Measurements from ENCODE around the gene GATC.
"Not testable (repeated sequence)": the region's sequence is repeated elsewhere in the genome, so short reads cannot be mapped to it uniquely, and the experiment has no call there.

The GATC gene

GRCh38 chr12:120437735-120438494 lies 8.3 kb upstream of the GATC start, which contains the start of gene COX6A1:
Gene COX6A1, plus strand, starts transcription at chr12:120438113. Its CDS starts 14 bp downstream, at chr12:120438127.
- DNase-seq = peak; percentile 97 to 98

GRCh38 chr12:120438495-120439198 lies 7.6 kb upstream of the GATC start:
- no peak for DNase-seq

- DNase-seq = peak; percentile 37 to 61
Observed at GRCh38 chr12:120439646-120440247, 6.5 kb upstream of the GATC start.

GRCh38 chr12:120444676-120445075 lies 1.6 kb upstream of the GATC start:
- no peak for DNase-seq

GRCh38 chr12:120446844-120447178 lies 567 bp downstream of the GATC start:
- DNase-seq = not testable (repeated sequence)

GRCh38 chr12:120447992-120448391 lies 1.7 kb downstream of the GATC start:
- DNase-seq = no peak

GRCh38 chr12:120452524-120452923 lies 6.3 kb downstream of the GATC start:
- not testable (repeated sequence) for DNase-seq

GRCh38 chr12:120453060-120453750 lies 7.0 kb downstream of the GATC start:
- DNase-seq = no peak

GRCh38 chr12:120453977-120454376 lies 7.7 kb downstream of the GATC start:
- peak in 1 of 2 donors; percentile 46 for DNase-seq

- DNase-seq = no peak
Observed at GRCh38 chr12:120455302-120455701, 9.1 kb downstream of the GATC start.

GRCh38 chr12:120457133-120457532 lies 10.9 kb downstream of the GATC start:
- DNase-seq = no peak

- DNase-seq = no peak
Observed at GRCh38 chr12:120460157-120460556, 13.9 kb downstream of the GATC start.

- DNase-seq = no peak
Observed at GRCh38 chr12:120462099-120462640, 15.9 kb downstream of the GATC start.

GRCh38 chr12:120463712-120464111 lies 17.5 kb downstream of the GATC start:
- no peak for DNase-seq

- DNase-seq = peak in 1 of 2 donors; percentile 51
Observed at GRCh38 chr12:120465756-120466155, 19.5 kb downstream of the GATC start.

- DNase-seq = peak; percentile 22 to 51
Observed at GRCh38 chr12:120466560-120467315, 20.5 kb downstream of the GATC start.

GRCh38 chr12:120467439-120467838 lies 21.2 kb downstream of the GATC start:
- no peak for DNase-seq

GRCh38 chr12:120468325-120468820 lies 22.1 kb downstream of the GATC start:
- peak; percentile 58 to 63 for DNase-seq

- DNase-seq = no peak
Observed at GRCh38 chr12:120468821-120469449, 22.7 kb downstream of the GATC start.

- peak; percentile 94 to 98 for DNase-seq
Observed at GRCh38 chr12:120469450-120470149, 23.4 kb downstream of the GATC start, which contains the start of gene SRSF9. Gene SRSF9, minus strand, starts transcription at chr12:120469748. Its CDS starts 139 bp downstream, at chr12:120469609.
